ENCODE measurements around the gene SVEP1. TPM values are rescaled to one million over a fixed set of nuclear protein-coding genes. Genes with fewer than 3 reads are reported as not detected.

The SVEP1 gene
- total RNA-seq, 2 experiments from 2014 or later: not detected

DNA sequence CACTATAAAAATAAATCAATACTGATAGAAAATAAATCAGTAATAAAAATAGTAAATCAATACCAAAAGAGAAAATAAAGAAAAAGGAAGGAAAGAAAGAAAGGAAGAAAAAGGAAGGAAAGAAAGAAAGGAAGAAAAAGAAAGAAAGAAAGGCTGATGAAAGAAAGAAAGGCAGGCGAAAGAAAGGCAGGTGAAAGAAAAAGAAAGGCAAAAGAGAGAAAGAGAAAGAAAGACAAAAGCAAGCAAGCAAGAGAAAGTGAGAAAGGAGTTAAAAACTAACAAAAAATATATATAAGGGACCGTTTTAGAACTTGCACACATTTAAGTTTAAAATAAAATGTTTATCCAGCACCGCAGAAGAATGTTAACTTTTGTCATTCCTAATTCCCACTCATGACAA lies 116.0 kb downstream of the SVEP1 start:
- intact Hi-C loops (cut with DNase I, micrococcal nuclease): no loop called here
- no peaks in the 10 kb centered on the region for H3K9me3 ChIP-seq (ENCODE audit: control insufficient read depth in 1 of 2, insufficient read depth in 1 of 2, low read length in 2 of 2)
- no peaks in the 10 kb centered on the region for H3K4me1 ChIP-seq (ENCODE audit: insufficient read depth, low read length)
- H3K9me3 Mint-ChIP-seq: no peaks in the 10 kb centered on the region
- H3K4me3 ChIP-seq (ENCODE audit: low read length): no peak overlapping the region
- CTCF ChIA-PET: no interaction called here
- H3K27me3 ChIP-seq (ENCODE audit: control insufficient read depth in 1 of 2, insufficient read depth in 2 of 2, low read length in 2 of 2): no peaks in the 10 kb centered on the region
- H3K4me1 Mint-ChIP-seq (ENCODE audit: low read depth): no peaks in the 10 kb centered on the region
- DNase-seq (no peak), ATAC-seq (ENCODE audit: poor library complexity) (no peak)
- no peak overlapping the region for H3K27ac ChIP-seq (ENCODE audit: low read depth in 1 of 2, low read length in 2 of 2)
- no peak overlapping the region for H3K27ac Mint-ChIP-seq
- H3K4me3 Mint-ChIP-seq: no peak overlapping the region
- H3K36me3 Mint-ChIP-seq (ENCODE audit: low read depth): no peaks in the 10 kb centered on the region
- TF ChIP-seq, protein P1, sequence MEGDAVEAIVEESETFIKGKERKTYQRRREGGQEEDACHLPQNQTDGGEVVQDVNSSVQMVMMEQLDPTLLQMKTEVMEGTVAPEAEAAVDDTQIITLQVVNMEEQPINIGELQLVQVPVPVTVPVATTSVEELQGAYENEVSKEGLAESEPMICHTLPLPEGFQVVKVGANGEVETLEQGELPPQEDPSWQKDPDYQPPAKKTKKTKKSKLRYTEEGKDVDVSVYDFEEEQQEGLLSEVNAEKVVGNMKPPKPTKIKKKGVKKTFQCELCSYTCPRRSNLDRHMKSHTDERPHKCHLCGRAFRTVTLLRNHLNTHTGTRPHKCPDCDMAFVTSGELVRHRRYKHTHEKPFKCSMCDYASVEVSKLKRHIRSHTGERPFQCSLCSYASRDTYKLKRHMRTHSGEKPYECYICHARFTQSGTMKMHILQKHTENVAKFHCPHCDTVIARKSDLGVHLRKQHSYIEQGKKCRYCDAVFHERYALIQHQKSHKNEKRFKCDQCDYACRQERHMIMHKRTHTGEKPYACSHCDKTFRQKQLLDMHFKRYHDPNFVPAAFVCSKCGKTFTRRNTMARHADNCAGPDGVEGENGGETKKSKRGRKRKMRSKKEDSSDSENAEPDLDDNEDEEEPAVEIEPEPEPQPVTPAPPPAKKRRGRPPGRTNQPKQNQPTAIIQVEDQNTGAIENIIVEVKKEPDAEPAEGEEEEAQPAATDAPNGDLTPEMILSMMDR (IDR thresholded peaks at IDR 0.05): no peak
- H3K27me3 Mint-ChIP-seq: no peaks in the 10 kb centered on the region
- H3K36me3 ChIP-seq (ENCODE audit: insufficient read depth, low read length): no peaks in the 10 kb centered on the region
- POLR2A ChIA-PET: no interaction called here

GRCh38 chr9:110457245-110457644 lies 122.3 kb downstream of the SVEP1 start:
- Histone ChIP-seq H3K27me3 (ENCODE audit: control insufficient read depth in 1 of 2, insufficient read depth in 2 of 2, low read length in 2 of 2) (peaks cover 0 to 3% of the 10 kb centered on the region in 2 experiments), H3K4me3 (ENCODE audit: low read length) (no peak overlapping the region), H3K36me3 (ENCODE audit: insufficient read depth, low read length) (no peaks in the 10 kb centered on the region), H3K9me3 (ENCODE audit: control insufficient read depth in 1 of 2, insufficient read depth in 1 of 2, low read length in 2 of 2) (no peaks in the 10 kb centered on the region), H3K4me1 (ENCODE audit: insufficient read depth, low read length) (no peaks in the 10 kb centered on the region), H3K27ac (ENCODE audit: low read depth in 1 of 2, low read length in 2 of 2) (no peak overlapping the region)
- ChIA-PET CTCF (no interaction called here), POLR2A (no interaction called here)
- no peak for ATAC-seq (ENCODE audit: poor library complexity)
- no peak overlapping the region for H3K27ac Mint-ChIP-seq
- TF ChIP-seq, protein P1 (IDR thresholded peaks at IDR 0.05): no peak
- no peaks in the 10 kb centered on the region for H3K9me3 Mint-ChIP-seq
- peaks cover 8% of the 10 kb centered on the region for H3K27me3 Mint-ChIP-seq
- H3K4me1 Mint-ChIP-seq (ENCODE audit: low read depth): no peaks in the 10 kb centered on the region
- DNase-seq: no peak
- no peaks in the 10 kb centered on the region for H3K36me3 Mint-ChIP-seq (ENCODE audit: low read depth)
- intact Hi-C loops (cut with DNase I, micrococcal nuclease): no loop called here
- no peak overlapping the region for H3K4me3 Mint-ChIP-seq

DNA sequence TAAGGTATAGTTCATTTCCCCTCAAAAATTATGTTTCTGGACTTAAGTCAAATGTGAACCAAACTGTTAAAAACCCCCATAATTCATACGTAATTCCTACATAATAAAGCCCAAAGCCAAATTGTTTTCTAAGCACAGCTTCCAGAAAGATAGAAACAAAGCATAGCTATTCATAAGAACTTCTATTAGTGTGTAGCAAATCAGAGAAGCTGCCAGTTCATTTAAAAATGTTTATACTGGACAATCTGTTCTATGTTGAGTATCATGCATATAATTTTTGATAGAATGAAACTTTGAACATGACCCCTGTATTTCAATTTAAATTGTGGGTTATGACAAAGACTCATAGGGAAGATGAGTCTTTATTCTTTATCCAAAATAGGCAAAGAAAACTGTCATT lies 122.9 kb downstream of the SVEP1 start:
- no peak for DNase-seq
- no peak for ATAC-seq (ENCODE audit: poor library complexity)
- TF ChIP-seq, protein P1 (IDR thresholded peaks at IDR 0.05): no peak
- Mint-ChIP-seq H3K27me3 (peaks cover 11% of the 10 kb centered on the region), H3K36me3 (ENCODE audit: low read depth) (no peaks in the 10 kb centered on the region), H3K27ac (no peak overlapping the region), H3K4me3 (no peak overlapping the region), H3K4me1 (ENCODE audit: low read depth) (no peaks in the 10 kb centered on the region), H3K9me3 (no peaks in the 10 kb centered on the region)
- Histone ChIP-seq H3K36me3 (ENCODE audit: insufficient read depth, low read length) (no peaks in the 10 kb centered on the region), H3K27me3 (ENCODE audit: control insufficient read depth in 1 of 2, insufficient read depth in 2 of 2, low read length in 2 of 2) (peaks cover 0 to 3% of the 10 kb centered on the region in 2 experiments), H3K9me3 (ENCODE audit: control insufficient read depth in 1 of 2, insufficient read depth in 1 of 2, low read length in 2 of 2) (no peaks in the 10 kb centered on the region), H3K27ac (ENCODE audit: low read depth in 1 of 2, low read length in 2 of 2) (no peak overlapping the region), H3K4me3 (ENCODE audit: low read length) (no peak overlapping the region), H3K4me1 (ENCODE audit: insufficient read depth, low read length) (no peaks in the 10 kb centered on the region)
- intact Hi-C loops (cut with DNase I, micrococcal nuclease): no loop called here
- ChIA-PET POLR2A (no interaction called here), CTCF (no interaction called here)

All from CD4-positive, alpha-beta T cell (primary cell).